Activated CD8-positive, alpha-beta memory T cell treated with anti-CD3 and anti-CD28 coated beads for 36 hours (primary cell): ENCODE measurements around the gene CUX1. TPM values are rescaled to one million over a fixed set of nuclear protein-coding genes. Genes with fewer than 3 reads are reported as not detected.
"Not testable (repeated sequence)": the region's sequence is repeated elsewhere in the genome, so short reads cannot be mapped to it uniquely, and the experiment has no call there.

Source experiments
- CTCF ChIA-PET: fragments of 350-600 bp; sonication (Branson Sonifier 250); formaldehyde crosslinking; loops from one replicate; lab custom pipeline; 2021; ENCODE audit warnings: antibody characterized with exemption; lab: Charles Lee
- POLR2A ChIA-PET: fragments of 350-600 bp; sonication (Branson Sonifier 250); formaldehyde crosslinking; loops from one replicate; lab custom pipeline; 2021; ENCODE audit warnings: antibody characterized with exemption; lab: Charles Lee
- total RNA-seq, 2 experiments: library from RNA; stranded (reverse); gene quantifications; one replicate each; pipeline ENCODE4 v1.2.3, GENCODE V29; 2021

Gene CUX1
- total RNA-seq, 2 experiments from 2014 or later: 21.1 to 23.2 TPM

DNA sequence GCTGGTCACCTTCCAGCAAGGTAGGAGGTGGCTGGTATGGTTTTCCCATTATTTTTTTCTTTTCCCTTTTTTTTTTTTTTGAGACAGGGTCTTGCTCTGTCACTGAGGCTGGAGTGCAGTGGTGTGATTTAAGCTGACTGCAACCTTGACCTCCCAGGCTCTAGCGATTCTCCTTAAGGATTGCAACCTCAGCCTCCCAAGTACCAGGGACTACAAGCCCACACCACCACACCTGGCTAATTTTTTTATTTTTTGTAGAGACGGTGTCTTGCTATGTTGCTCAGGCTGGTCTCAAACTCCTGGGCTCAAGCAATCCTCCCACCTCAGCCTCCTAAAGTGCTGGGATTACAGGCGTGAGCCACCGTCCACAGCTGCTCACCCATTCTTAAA lies 24.7 kb upstream of the CUX1 start:
- POLR2A ChIA-PET: not testable (repeated sequence)
- CTCF ChIA-PET: interaction anchor here (1.0 kb wide), 1 partner anchor 268 kb away, joined by 3 read pairs; no protein-coding TSS in a partner anchor

- POLR2A ChIA-PET: interaction anchor here (0.6 kb wide), 1 partner anchor 196 kb away, joined by 3 read pairs; no protein-coding TSS in a partner anchor
- CTCF ChIA-PET: interaction anchor here (0.6 kb wide), 1 partner anchor 15 kb away, joined by 3 read pairs; no protein-coding TSS in a partner anchor
These were observed 22.0 kb upstream of the CUX1 start for GRCh38 chr7:101795461-101795860.

GRCh38 chr7:101798173-101798572 lies 19.3 kb upstream of the CUX1 start:
- CTCF ChIA-PET: interaction anchor here (0.7 kb wide), 1 partner anchor 827 kb away, joined by 3 read pairs; no protein-coding TSS in a partner anchor
- POLR2A ChIA-PET: not testable (repeated sequence)

DNA sequence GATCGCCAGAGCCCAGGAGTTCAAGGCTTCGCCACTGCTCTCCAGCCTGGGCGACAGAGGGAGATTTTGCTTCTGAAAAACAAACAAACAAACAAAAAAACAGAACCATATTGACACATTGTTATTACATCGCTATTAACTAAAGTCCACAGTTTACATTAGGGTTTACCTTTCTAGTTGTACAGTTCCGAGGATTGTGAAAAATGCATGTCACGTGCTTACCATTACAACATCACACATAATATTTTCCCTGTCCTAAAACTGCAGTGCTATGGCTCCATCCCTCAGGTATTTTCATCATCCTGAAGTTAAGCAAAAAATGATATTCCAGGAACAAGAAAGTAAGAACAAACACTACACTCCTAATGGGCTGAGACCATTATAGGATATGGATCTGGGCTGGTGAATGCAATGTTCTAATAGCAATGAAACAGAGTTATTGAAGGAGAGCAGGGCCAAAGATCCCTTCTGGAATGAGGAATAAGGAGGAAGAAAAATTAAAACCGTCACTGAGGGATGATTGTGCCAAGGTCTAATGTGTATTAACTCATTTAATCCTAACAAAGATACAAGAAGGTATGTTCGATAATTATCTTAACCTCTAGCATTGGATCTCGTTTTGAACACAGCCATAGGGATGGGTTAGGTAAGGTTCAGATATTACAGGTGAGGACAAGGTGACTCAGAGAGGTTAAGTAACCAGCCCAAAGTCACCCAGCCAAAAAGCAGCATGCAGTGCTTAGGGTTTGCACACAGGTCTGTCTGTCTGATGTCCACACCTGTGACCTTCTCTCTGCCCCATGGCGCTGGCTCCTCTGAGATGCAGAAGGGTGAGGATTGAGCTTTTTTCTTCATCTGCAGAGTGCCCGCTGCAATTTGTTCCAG lies 14.0 kb upstream of the CUX1 start:
- CTCF ChIA-PET: interaction anchor here (0.8 kb wide), 1 partner anchor 11 kb away, joined by 3 read pairs; no protein-coding TSS in a partner anchor
- POLR2A ChIA-PET: no interaction called here

GRCh38 chr7:101804088-101804963 lies 13.1 kb upstream of the CUX1 start:
- POLR2A ChIA-PET: no interaction called here
- CTCF ChIA-PET: interaction anchor here (0.8 kb wide), 1 partner anchor 10 kb away, joined by 3 read pairs; no protein-coding TSS in a partner anchor

DNA sequence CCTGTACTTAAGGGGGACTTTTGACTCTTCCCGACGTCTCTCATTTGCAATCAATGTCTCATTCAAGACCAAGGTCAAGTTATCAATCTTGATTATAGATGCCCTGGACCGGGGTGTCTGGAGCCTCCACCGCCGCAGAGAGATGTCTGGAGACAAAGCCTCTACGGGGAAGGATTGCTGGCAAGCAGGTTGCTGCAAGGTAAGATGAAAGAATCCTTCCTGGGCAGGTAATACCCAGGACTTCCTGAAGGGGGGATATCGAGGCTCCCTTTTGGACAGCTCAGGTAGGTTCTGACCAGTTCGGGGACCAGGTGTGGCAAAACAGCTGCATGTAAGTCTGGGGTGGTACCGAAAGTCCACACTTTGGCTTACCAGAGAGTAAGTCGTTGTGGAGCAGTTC lies 12.5 kb upstream of the CUX1 start:
- ChIA-PET POLR2A (no interaction called here), CTCF (interaction anchor here (0.5 kb wide), 1 partner anchor 78 kb away, joined by 3 read pairs; no protein-coding TSS in a partner anchor)

- ChIA-PET CTCF (interaction anchor here (0.9 kb wide), 1 partner anchor 68 kb away, joined by 3 read pairs; no protein-coding TSS in a partner anchor), POLR2A (no interaction called here)
These were observed 4.8 kb upstream of the CUX1 start for GRCh38 chr7:101812595-101812994.

DNA sequence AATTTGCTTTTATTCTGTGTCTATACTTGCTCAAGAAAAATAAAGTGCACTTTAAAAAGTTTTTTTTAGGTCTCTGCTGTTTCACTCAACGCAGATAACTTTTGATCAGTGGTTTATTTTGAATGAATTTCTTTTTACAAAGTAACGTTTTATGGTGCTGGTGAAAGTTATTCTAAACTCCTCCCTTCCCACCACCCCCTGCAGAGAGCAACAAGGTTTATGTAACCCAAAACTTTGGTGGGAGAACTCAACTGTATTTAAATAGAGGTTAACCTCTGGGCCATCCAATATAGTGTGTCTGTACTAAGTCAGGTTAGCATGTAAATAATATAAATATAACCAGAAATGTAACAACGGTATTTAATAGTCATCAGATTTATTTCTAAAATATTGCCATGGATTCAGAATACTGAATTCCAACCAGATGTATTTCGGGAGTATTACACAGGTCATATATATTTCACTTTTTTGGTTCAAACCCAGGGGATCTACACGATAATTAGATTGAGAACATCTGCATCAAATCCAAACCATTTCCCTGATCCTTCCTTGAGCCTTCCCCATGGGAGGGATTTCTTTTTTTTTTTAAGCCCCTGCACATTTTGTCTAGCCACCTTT lies 3.9 kb upstream of the CUX1 start:
- ChIA-PET CTCF (interaction anchor here (1.2 to 1.5 kb wide), 4 partner anchors 14 to 270 kb away, joined by 3 to 4 read pairs (median 4); no protein-coding TSS in a partner anchor), POLR2A (no interaction called here)

DNA sequence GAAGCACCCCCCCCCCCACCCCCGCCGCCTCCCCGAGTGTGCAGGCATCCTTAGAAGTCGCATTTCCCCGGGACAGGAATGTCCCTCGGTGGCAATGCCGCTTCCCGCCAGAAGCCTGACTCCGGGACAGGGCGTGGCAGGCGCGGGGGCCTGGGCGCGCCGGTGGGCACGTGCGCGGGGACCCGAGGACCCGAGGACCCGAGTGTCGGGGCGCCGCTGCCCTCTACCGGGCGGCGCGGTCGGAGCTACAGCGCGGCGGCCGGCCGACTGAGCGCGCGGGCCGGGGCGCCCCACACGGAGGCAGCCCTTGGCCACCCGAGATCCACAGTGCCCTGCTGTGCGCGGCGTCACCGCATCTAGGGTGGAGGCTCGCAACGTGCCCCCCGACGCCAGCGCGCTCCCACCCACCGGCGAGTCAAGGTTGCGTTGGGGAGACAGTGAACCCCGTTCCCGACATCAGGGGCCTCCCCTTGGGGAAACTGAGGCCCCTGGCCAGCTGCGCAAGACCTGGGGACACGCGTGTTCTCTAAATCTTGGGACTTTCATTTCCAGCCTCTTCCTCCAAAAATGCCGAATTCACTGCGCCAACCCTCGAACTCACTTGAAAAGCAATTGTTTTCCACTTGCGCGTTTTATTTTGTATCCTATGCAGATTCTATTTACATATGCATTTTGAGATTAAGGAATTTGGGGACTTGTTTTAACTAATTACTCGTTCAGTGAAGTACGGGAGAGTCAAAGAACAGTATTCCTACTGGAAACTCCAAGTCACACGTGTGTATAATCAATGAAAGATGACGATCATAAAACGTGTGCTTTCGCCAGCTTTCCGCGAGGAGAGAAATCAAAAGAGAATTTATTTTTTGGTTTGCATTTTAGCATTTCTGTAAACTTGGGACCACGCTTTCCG lies 3.1 kb upstream of the CUX1 start:
- CTCF ChIA-PET: interaction anchor here (0.6 to 1.5 kb wide), 6 partner anchors 10 to 271 kb away, joined by 3 to 5 read pairs (median 4); no protein-coding TSS in a partner anchor
- POLR2A ChIA-PET: no interaction called here

- ChIA-PET POLR2A (no interaction called here), CTCF (interaction anchor here (1.2 to 1.5 kb wide), 5 partner anchors 11 to 272 kb away, joined by 3 to 4 read pairs (median 4); no protein-coding TSS in a partner anchor)
These were observed 2.2 kb upstream of the CUX1 start for GRCh38 chr7:101814991-101815825.

DNA sequence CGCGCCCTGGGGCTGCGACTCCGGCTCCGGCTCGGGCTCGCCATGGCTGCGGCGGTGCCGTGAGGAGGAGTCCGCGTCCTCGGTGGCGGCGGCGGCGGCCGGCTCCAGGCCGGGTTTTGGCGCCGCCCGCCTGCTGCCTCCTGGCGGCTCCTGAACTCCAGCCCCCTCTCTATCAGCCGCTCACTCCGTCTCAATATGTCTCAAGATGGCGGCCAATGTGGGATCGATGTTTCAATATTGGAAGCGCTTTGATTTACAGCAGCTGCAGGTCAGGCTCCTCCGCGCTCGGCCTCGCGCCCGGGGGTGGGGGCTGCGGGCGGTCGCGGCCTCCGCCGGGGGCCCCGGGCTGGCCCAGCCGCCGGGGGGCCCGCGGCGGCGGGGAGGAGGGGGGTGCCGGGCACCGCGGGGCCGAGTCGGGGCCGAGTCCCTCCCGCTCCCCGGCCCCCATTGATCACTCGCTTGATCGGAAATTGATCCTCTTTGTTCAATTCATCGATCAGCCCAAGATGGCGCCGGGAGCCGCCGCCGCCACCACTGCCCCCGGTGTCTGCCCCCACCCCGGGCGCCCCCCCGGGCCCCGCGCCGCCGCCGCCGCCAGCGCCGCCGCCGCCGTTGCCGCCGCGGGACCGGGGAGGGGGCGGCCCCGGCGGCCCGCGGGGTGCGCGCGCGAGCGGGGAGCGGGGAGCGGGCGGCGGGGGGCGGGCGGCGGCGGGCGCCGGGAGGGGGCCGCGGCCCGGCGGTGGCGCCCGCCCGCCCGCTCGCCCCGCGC lies 1.4 kb upstream of the CUX1 start:
- POLR2A ChIA-PET: no interaction called here
- CTCF ChIA-PET: interaction anchor here (0.6 kb wide), 1 partner anchor 430 kb away, joined by 3 read pairs; no protein-coding TSS in a partner anchor

DNA sequence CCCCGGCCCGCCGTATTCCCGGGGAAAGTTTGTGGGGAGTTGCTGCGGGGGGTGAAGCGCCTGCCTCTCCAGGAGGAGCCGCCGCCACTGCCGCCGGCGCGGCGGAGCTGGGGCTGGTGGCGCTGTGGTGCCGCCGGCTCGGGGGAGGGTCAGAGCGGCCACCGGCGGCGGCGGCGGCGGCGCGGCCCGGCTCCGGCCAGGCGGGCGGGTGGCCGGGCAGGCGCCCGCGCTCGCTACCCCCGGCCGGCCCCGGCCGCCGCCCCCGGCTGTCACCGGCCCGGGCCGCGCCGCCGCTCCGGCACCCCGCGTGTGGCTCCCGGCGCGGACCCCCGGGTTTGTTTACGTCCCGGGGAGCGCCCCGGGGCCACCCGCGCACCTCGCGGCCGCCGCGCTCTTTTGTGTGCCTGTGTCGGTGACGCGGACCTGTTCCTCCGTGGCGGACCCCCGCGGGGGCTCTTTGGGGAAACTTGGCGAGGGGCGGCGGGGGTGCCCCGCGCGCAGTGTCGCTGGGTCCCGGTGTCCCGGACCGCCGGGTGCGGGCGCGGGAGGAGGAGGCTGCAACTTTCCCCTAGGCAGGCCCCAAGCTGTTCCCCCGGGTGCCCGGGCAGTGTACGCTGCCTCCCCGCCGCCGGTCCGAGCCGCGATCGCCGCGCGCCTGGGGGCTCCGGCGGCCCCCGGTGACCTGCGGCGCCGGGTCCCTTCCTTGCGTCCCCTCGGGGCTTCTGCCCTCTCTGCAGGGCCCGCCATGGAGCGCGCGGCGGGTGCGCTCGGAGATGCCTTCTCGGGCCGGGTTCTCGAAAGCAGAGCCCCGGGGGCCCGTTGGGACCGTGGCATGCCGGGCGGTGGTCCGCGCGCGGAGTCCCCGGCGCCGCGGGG lies 593 bp upstream of the CUX1 start:
- CTCF ChIA-PET: no interaction called here
- POLR2A ChIA-PET: no interaction called here

DNA sequence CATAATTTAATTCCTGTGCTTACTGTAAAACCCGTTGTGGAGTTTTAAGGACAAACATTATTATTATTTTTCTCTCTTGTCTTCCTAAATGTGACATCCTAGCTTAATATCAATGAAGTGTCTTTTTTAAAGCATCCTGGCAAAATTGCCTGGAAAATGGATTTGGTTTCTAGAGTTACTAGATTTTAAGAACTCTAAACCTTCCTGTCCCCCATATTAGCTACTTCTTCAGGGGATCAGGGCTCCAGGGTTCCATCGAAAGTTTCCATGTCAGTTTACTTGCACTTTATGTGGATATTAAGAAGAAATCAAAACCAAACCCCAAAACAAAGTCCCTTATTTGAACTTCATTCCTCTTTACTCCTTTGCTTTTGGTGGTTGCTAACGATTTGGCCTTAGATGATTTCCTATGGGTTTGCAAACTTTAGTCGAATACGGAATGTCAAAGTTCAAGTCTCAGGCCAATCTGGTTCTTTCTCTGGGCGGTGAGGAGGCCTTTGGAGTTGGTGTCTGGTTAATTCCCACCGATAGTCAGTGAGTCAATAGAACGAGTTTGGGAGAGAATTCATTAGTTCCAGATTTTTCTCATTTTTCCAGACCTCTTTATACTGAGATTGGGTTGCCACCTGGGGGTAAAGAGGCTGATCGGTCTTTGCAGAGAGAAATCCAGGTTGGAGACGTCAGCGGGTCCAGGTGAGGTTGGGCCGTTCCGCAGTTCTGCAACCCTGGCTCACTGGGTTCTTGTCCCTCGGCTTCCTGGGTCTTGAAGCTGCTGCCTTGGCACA lies 1.1 kb downstream of the CUX1 start:
- POLR2A ChIA-PET: interaction anchor here (0.6 kb wide), 1 partner anchor 576 kb away, joined by 4 read pairs; no protein-coding TSS in a partner anchor
- CTCF ChIA-PET: interaction anchor here (1.1 kb wide), 1 partner anchor 15 kb away, joined by 3 read pairs; no protein-coding TSS in a partner anchor

DNA sequence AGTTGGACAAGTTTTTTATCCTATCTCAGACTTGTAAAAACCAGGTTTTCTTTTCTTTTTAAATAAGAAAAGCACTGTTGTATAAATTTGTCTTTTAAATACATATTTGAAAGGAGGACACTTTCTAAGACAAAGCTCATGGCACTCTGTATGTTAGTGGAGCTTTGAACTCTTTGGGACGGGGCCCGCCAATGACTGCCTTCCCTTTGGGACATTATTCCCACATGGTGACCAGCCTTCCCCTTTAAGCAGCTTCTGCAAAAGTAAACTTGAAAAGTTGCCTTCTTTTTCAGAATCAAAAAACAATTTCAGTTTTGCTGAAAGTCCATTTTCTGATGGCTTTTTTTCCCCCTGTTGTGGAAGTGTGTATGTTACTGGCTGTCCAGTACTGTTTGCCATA lies 1.8 kb downstream of the CUX1 start:
- ChIA-PET CTCF (interaction anchor here (1.1 kb wide), 1 partner anchor 14 kb away, joined by 3 read pairs; no protein-coding TSS in a partner anchor), POLR2A (no interaction called here)
